Measurements from ENCODE around the gene HOATZ. TPM values are rescaled to one million over a fixed set of nuclear protein-coding genes. Genes with fewer than 3 reads are reported as not detected.
A peak's percentile ranks its signal among the peaks of the same experiment; 100 is the strongest.

The HOATZ gene
- polyA plus RNA-seq, 1 experiment, result 0.31 TPM

- POLR2A ChIA-PET, result no interaction called here
- no peaks in the 10 kb centered on the region for H3K9me3 ChIP-seq (ENCODE audit: control insufficient read depth, insufficient read depth, low read length)
These were observed 12.0 kb upstream of the HOATZ start for GRCh38 chr11:111502611-111503010.

DNA sequence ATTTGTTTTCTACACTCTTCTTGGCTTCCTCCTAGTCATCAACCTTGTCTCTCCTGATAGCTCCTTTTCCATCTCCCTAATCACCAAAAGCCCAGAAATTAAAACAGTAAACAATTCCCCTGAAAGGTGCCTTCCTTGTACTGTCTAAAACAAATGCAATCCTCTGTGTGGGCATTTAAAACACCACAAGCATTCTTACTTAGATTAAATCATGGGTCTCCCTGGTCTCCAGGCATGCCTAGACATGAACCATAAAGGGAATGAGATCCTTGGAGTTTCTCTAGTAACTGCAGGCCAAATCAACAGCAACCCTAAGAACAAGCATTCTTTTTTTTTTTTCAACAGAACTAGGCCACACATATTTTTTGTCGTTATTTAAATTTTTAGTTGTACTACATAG, 4.3 kb upstream of the HOATZ start:
- Histone ChIP-seq H3K27ac (ENCODE audit: low read depth, low read length) (no peak overlapping the region), H3K27me3 (ENCODE audit: control insufficient read depth, insufficient read depth, low read length) (no peaks in the 10 kb centered on the region), H3K4me3 (ENCODE audit: low read depth, low read length) (no peak overlapping the region), H3K9me3 (ENCODE audit: control insufficient read depth, insufficient read depth, low read length) (no peaks in the 10 kb centered on the region)
- TF ChIP-seq CTCF (IDR thresholded peaks at IDR 0.05; ENCODE audit: low read depth, low read length), result no peak
- DNase-seq (ENCODE audit: low read depth, low spot score), result no peak
- ChIA-PET POLR2A (no interaction called here), CTCF (no interaction called here)

More at GRCh38 chr11:111502611-111503010, 12.0 kb upstream of the HOATZ start:
- CTCF ChIA-PET, result no interaction called here
- Histone ChIP-seq H3K27ac (ENCODE audit: low read depth, low read length) (no peak overlapping the region), H3K27me3 (ENCODE audit: control insufficient read depth, insufficient read depth, low read length) (no peaks in the 10 kb centered on the region), H3K4me3 (ENCODE audit: low read depth, low read length) (no peak overlapping the region)
- no peak for TF ChIP-seq CTCF (IDR thresholded peaks at IDR 0.05; ENCODE audit: low read depth, low read length)
- no peak for DNase-seq (ENCODE audit: low read depth, low spot score)

GRCh38 chr11:111512296-111513239, 2.0 kb upstream of the HOATZ start, which contains the start of gene BTG4:
BTG4 (minus strand) TSS chr11:111512386; CDS start chr11:111498776, 13,610 bp downstream.
- Histone ChIP-seq H3K9me3 (ENCODE audit: control insufficient read depth, insufficient read depth, low read length) (no peaks in the 10 kb centered on the region), H3K27me3 (ENCODE audit: control insufficient read depth, insufficient read depth, low read length) (no peaks in the 10 kb centered on the region), H3K4me3 (ENCODE audit: low read depth, low read length) (peak within 1 kb of the TSS; percentile 47), H3K27ac (ENCODE audit: low read depth, low read length) (no peak within 1 kb of the TSS)
- DNase-seq (ENCODE audit: low read depth, low spot score), result no peak
- CTCF ChIA-PET, result interaction anchor here (1.1 to 1.6 kb wide), 2 partner anchors 58 to 230 kb away, joined by 3 to 4 read pairs; no protein-coding TSS in a partner anchor
- POLR2A ChIA-PET, result interaction anchor here (0.6 to 1.4 kb wide), 2 partner anchors 28 to 52 kb away, joined by 3 to 5 read pairs; partner anchors contain the start of gene LAYN
- 0 out of 2 replicates have a peak, but pooled peaks have one; percentile 1 for TF ChIP-seq CTCF (IDR thresholded peaks at IDR 0.05; ENCODE audit: low read depth, low read length)

DNA sequence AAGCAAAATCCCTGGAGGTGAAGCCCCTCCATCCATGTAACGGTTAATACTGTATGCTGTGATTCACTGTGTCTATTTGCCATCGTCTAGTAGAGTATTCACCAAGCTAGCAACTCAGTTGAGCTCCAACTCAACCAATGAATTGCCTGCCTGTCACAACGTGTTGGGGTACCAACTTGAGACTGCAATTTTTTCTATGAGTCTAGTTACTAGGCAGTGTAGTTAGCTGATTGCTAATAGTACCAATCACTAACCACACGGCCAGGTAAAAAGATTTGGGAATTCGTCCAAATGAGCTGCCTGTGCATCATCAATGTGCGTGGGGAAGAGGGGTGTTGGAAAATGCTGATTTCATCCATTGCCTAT, 1.4 kb upstream of the HOATZ start:
- POLR2A ChIA-PET, result interaction anchor here (1.4 kb wide), 1 partner anchor 27 kb away, joined by 3 read pairs; the partner anchor contains the start of gene LAYN
- no peak for TF ChIP-seq CTCF (IDR thresholded peaks at IDR 0.05; ENCODE audit: low read depth, low read length)

DNA sequence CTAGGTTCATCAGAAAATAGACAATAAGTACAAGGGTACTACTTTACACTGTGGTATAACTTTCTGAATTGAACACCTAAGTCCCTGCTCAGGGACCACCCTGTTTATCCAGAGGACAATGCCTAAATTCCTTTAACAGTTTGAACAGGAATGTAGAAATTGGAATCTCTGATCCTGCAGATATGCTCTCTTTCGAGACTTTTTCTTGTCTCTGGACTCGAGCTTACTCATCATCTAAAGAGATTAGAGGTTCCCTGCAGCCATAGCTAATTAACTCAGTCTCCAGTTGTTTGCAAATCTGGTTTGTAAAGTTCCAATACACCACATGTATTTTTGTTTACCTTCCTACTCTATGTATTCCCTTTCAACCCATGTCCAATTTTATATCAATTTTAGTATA, 1.0 kb downstream of the HOATZ start:
- Histone ChIP-seq H3K4me3 (ENCODE audit: low read depth, low read length) (no peak overlapping the region), H3K9me3 (ENCODE audit: control insufficient read depth, insufficient read depth, low read length) (no peaks in the 10 kb centered on the region), H3K27me3 (ENCODE audit: control insufficient read depth, insufficient read depth, low read length) (no peaks in the 10 kb centered on the region), H3K27ac (ENCODE audit: low read depth, low read length) (no peak overlapping the region)
- ChIA-PET POLR2A (no interaction called here), CTCF (no interaction called here)
- no peak for TF ChIP-seq CTCF (IDR thresholded peaks at IDR 0.05; ENCODE audit: low read depth, low read length)
- DNase-seq (ENCODE audit: low read depth, low spot score), result no peak

More for the DNA sequence above, 1.4 kb upstream of the HOATZ start:
- no peaks in the 10 kb centered on the region for H3K27me3 ChIP-seq (ENCODE audit: control insufficient read depth, insufficient read depth, low read length)
- H3K4me3 ChIP-seq (ENCODE audit: low read depth, low read length), result no peak overlapping the region; the same call in 1 of the 2 replicates
- H3K9me3 ChIP-seq (ENCODE audit: control insufficient read depth, insufficient read depth, low read length), result no peaks in the 10 kb centered on the region
- no peak for DNase-seq (ENCODE audit: low read depth, low spot score)
- H3K27ac ChIP-seq (ENCODE audit: low read depth, low read length), result no peak overlapping the region
- CTCF ChIA-PET, result interaction anchor here (1.1 to 1.6 kb wide), 2 partner anchors 58 to 231 kb away, joined by 3 to 4 read pairs; no protein-coding TSS in a partner anchor
